Gastrocnemius medialis (tissue), 4 donors: ENCODE data around the gene C12orf56.

Experiments
- CTCF ChIP-seq, 5 experiments: fragments of 450-650 bp in 3 of 5; fragments of 200-600 bp in 2 of 5; sonication (generic) in 2 of 5; IDR thresholded peaks in 4 of 5; conservative IDR thresholded peaks in 1 of 5; 1 replicate in 4 of 5; 2 replicates in 1 of 5; pipeline ENCODE4 v1.5.1; 2016 to 2019; ENCODE audit warnings: antibody characterized with exemption in 5 of 5, mild to moderate bottlenecking in 3 of 5, moderate library complexity in 3 of 5
- POLR2A ChIP-seq, 2 donors: fragments of 450-650 bp; IDR thresholded peaks; one replicate each; pipeline ENCODE4 v1.6.1; 2017; ENCODE audit warnings: antibody characterized with exemption in 2 of 2, mild to moderate bottlenecking in 2 of 2, moderate library complexity in 2 of 2

GRCh38 chr12:64431791-64432190 lies 41.2 kb upstream of the C12orf56 start:
- TF ChIP-seq CTCF (IDR thresholded peaks at IDR 0.05 in 4 of 5, conservative IDR thresholded peaks at IDR 0.05 in 1 of 5) (no peak), POLR2A (IDR thresholded peaks at IDR 0.05) (no peak)
